NCI-H146 treated with DMSO at 0.1 percent for 48 hours (cell line): ENCODE data around the gene ENOX2.
"Not testable (repeated sequence)": the region's sequence is repeated elsewhere in the genome, so short reads cannot be mapped to it uniquely, and the experiment has no call there.

Source experiments
- DNase-seq: peaks from one replicate; lab custom pipeline; 2025; ENCODE audit not compliant: unreplicated experiment; lab: John Stamatoyannopoulos, UW

ENOX2 gene

DNA sequence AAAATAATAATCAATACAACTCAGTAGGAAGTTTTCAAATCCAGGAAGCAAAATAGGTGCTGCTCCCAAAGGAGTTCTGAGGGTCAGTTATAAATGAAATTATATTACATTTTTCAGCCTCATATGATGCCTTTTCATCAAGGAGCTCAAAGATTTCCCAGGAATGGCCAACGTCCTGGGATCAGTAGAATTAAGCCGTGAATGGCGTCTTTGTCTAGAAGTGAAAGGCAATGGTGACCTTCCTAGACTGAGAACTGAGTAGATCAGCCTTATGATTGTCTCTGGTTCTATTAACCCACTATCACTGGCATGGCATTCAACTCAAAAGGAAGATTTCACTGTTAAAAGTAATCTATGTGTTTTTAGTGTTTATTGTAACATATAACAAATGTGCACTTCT lies 74.4 kb downstream of the ENOX2 start:
- DNase-seq, result no peak

GRCh38 chrX:130827648-130828047 lies 75.4 kb downstream of the ENOX2 start:
- no peak for DNase-seq

- DNase-seq, result no peak
These were observed 76.8 kb downstream of the ENOX2 start for GRCh38 chrX:130826249-130826648.

DNA sequence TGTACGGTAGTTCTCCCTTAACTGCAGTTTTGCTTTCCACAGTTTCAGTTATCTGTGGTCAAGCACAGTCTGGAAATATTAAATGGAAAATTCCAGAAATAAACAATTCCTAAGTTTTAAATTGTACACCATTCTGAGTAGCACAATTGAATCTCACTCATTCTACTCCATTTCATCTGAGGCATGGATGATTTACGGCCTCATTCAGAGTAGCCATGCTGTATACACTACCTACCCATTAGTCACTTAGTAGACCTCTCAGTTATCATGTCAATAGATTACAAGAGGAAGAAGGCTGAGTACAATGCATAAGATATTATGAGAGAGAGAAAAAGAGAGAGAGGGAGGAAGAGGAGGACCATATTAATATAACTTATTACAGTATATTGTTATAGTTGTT lies 77.5 kb downstream of the ENOX2 start:
- no peak for DNase-seq

GRCh38 chrX:130819367-130819766 lies 83.6 kb downstream of the ENOX2 start:
- DNase-seq, result not testable (repeated sequence)

DNA sequence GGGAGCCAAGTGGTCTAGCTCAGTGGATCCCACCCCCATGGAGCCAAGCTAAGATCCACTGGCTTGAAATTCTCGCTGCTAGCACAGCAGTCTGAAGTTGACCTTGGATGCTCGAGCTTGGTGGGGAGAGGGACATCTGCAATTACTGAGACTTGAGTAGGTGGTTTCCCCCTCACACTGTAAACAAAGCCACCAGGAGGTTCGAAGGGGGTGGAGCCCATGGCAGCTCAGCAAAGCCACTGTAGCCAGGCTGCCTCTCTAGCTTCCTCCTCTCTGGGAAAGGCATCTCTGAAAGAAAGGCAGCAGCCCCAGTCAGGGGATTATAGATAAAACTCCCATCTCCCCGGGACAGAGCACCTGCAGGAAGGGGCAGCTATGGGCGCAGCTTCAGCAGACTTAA lies 89.1 kb downstream of the ENOX2 start:
- not testable (repeated sequence) for DNase-seq

GRCh38 chrX:130810561-130810960 lies 92.4 kb downstream of the ENOX2 start:
- no peak for DNase-seq

DNA sequence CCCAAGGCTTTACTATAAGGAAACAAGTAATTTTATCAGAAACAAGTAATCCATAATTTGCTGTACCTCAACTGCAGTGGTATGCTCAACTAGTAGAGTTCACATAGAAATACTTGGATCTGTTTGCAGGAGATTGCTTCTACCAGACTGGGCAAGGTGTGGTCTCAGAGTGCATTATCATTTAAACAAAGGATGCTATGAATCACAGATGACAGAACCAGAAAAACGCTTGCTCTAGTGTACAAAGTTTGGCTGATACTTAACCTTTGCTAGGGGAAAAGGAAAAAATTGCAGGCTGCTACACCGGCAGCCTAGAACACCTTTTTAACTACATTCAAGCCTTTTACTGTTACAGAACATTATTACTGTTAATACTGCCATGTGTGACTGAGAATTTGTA lies 97.1 kb downstream of the ENOX2 start:
- no peak for DNase-seq

GRCh38 chrX:130803537-130803936 lies 99.5 kb downstream of the ENOX2 start:
- no peak for DNase-seq

DNA sequence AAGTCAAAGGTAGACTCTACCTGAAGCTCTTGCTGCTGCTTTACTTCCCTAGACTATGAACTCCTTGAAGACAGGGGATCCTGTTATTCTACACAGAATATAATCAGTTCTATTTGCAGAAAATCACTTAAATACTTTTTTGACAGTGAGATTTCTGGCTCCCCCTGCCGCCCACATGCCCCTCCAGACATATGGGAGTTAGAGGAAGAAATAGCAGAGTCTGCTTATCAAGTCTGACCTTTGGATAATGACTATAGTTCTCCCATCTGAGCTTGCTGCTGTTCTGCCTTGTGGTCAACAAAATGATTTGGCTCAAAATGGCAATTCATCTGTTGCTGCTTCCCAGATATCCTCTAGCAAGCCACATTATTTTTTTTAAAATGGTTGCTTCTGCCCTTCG lies 101.1 kb downstream of the ENOX2 start:
- no peak for DNase-seq

GRCh38 chrX:130799393-130799792 lies 103.6 kb downstream of the ENOX2 start:
- no peak for DNase-seq

DNA sequence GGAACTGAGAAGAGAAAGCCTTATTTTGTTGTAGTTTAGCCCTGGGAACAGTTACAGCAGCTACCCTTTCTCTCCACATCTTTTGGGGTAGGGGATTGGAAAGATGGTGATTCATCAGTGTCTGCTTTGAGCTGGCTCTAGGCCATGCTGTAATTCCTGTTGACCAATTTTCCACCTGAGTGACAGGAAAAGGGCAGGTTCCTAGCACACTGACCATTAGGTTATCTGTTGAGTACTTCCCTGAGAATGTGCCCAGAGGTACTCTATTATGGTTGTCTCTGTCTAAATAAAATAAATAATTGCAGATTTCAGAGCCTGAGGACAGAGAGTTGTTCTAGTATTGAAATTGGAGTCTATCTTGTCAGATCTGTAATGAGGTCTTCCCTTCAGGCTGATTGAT lies 109.0 kb downstream of the ENOX2 start:
- no peak for DNase-seq

- DNase-seq, result not testable (repeated sequence)
These were observed 111.1 kb downstream of the ENOX2 start for GRCh38 chrX:130791870-130792269.

- DNase-seq, result no peak
These were observed 113.2 kb downstream of the ENOX2 start for GRCh38 chrX:130789793-130790192.

DNA sequence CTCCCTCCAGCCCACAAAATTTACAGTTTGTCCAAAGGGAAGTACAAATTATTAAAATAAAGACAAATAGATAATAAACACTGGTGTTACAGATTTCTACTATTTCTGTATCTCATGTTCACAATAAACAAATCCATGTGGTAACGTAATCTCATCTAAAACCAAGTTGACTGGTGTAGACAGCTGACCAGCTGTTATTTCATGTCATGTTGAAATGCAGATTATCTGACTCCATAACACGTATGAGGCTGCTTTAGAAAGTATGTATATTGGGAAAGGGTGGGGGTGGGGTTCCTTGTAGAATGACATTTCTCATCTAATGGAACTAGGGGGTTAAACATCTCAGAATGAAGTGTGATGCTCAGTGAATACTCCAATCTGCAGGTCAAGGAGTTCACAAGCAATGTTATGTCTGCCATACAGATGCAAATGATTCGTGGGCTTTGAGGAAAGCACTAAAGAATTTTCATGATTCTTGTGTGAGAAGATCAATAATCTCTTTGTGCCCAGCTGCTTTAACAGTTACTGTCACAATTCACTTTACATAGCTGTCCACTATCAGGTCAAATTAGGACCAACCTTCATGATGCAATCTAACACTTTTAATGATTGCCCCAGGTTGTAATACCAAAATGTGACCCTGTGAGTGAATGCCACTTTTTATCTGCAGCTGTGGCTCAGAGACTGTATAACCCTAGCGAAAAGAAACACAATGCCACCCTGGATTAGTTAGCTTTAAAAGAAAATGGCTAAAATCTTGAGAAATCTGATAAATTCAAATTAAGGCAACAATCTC lies 114.0 kb downstream of the ENOX2 start:
- no peak for DNase-seq

GRCh38 chrX:130786030-130786429 lies 117.0 kb downstream of the ENOX2 start:
- no peak for DNase-seq

GRCh38 chrX:130778773-130779172 lies 124.2 kb downstream of the ENOX2 start:
- DNase-seq, result no peak

GRCh38 chrX:130775849-130776248 lies 127.2 kb downstream of the ENOX2 start:
- no peak for DNase-seq

- DNase-seq, result peak; percentile 78
These were observed 130.2 kb downstream of the ENOX2 start for GRCh38 chrX:130772776-130773143.

DNA sequence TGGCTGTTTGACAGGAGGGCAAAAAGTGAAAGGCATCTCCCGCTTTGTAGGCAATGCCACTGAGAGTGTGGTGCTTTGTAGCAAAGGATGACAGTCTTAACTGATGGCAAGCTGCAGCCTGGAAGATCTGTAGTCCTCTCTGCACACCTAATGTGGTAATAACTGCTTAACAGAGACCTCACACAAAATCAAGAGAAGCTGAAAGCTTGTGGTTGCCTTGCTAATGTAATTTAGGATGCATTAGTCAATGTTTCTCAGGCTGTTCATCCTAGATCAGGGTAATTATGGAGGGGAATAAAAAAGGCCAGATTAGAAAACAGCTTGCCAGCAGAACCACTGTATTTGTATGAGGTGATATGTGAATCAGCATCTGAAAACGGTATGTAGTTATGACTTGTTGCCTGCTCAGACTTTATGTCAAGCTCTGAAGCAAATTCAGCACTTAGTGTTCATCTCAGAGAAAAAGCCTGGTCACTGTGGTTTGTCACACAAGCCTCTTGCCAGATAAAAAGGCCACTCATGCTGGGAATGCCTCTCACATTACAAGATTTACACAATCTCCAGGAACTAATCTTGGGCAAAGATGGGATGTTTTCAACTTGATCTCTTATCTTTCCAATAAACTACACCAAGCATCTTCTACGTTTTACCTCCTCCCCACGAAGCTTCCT lies 130.8 kb downstream of the ENOX2 start:
- peak; percentile 61 for DNase-seq

DNA sequence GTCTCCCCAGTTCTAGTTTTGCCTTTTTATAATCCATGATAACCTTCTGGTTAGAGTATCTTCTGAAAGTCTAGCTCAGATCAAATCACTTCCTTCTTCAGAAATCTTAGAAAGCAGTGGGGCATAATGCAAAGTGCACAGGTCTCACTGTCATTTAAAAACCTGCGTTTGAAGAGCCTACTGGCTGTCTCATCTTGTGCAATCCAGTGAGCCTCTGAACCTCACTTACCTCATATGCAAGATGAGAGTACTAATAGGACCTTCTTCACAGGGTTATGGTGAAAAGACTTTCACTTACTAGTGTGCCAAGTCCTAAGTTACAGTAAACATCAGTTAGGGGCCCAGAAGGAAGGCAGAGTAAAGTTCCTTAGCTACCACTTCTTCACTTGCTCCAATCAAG lies 131.4 kb downstream of the ENOX2 start:
- DNase-seq, result no peak

GRCh38 chrX:130771230-130771629 lies 131.8 kb downstream of the ENOX2 start:
- DNase-seq, result no peak

DNA sequence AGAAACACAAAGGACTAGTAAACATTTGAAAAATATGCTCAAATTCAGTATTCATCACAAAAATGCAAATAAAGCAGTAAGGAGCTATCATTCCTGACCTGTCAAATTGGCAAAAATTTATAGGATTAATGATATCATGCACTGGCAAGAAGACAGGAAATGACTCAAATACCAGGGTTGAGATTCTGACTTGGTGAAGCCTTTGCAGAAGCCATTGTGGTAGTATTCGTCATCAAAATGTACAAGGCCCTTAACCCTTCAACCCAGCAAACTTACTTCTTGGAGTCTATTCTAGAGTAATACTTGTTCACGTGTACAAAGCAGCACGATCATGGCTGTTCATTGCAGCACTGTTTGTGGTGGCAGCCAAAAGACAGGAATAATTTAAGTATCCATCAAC lies 132.4 kb downstream of the ENOX2 start:
- DNase-seq, result no peak
